Measurements from ENCODE around the gene LILRA1.
"Not testable (repeated sequence)": the region's sequence is repeated elsewhere in the genome, so short reads cannot be mapped to it uniquely, and the experiment has no call there.

LILRA1 gene

GRCh38 chr19:54624934-54625730 is 31.7 kb downstream of the LILRA1 start:
- not testable (repeated sequence) for DNase-seq (ENCODE audit: low read depth, low spot score)

- DNase-seq (ENCODE audit: low read depth, low spot score): no peak
Measured at GRCh38 chr19:54626757-54627156, 33.3 kb downstream of the LILRA1 start.

- not testable (repeated sequence) for DNase-seq (ENCODE audit: low read depth, low spot score)
Measured at GRCh38 chr19:54627912-54628311, 34.5 kb downstream of the LILRA1 start.

GRCh38 chr19:54630262-54630661 is 36.8 kb downstream of the LILRA1 start, which contains the start of gene LILRB1:
TSS of gene LILRB1 (plus strand) at chr19:54630484. CDS start at chr19:54631074, 590 bp downstream.
- DNase-seq (ENCODE audit: low read depth, low spot score): not testable (repeated sequence)

- DNase-seq (ENCODE audit: low read depth, low spot score): no peak
Measured at GRCh38 chr19:54630782-54631181, 37.4 kb downstream of the LILRA1 start.

GRCh38 chr19:54631489-54632337 is 38.3 kb downstream of the LILRA1 start:
- not testable (repeated sequence) for DNase-seq (ENCODE audit: low read depth, low spot score)

- DNase-seq (ENCODE audit: low read depth, low spot score): not testable (repeated sequence)
Measured at GRCh38 chr19:54632517-54632916, 39.1 kb downstream of the LILRA1 start.

GRCh38 chr19:54633401-54633800 is 40.0 kb downstream of the LILRA1 start:
- no peak for DNase-seq (ENCODE audit: low read depth, low spot score)

- DNase-seq (ENCODE audit: low read depth, low spot score): not testable (repeated sequence)
Measured at GRCh38 chr19:54636081-54636480, 42.6 kb downstream of the LILRA1 start.

- no peak for DNase-seq (ENCODE audit: low read depth, low spot score)
Measured at GRCh38 chr19:54638683-54639082, 45.3 kb downstream of the LILRA1 start.

- DNase-seq (ENCODE audit: low read depth, low spot score): not testable (repeated sequence)
Measured at GRCh38 chr19:54642953-54643352, 49.5 kb downstream of the LILRA1 start.

GRCh38 chr19:54643583-54643982 is 50.2 kb downstream of the LILRA1 start:
- not testable (repeated sequence) for DNase-seq (ENCODE audit: low read depth, low spot score)

GRCh38 chr19:54644056-54644455 is 50.6 kb downstream of the LILRA1 start:
- DNase-seq (ENCODE audit: low read depth, low spot score): no peak

- DNase-seq (ENCODE audit: low read depth, low spot score): no peak
Measured at GRCh38 chr19:54646331-54646841, 53.0 kb downstream of the LILRA1 start.

- no peak for DNase-seq (ENCODE audit: low read depth, low spot score)
Measured at GRCh38 chr19:54648129-54648528, 54.7 kb downstream of the LILRA1 start.

- no peak for DNase-seq (ENCODE audit: low read depth, low spot score)
Measured at GRCh38 chr19:54650108-54650655, 56.8 kb downstream of the LILRA1 start.

Data from astrocyte of the hippocampus (primary cell).